OCI-M2 (cell line): Measurements from ENCODE around the gene CNGA1.

ENCODE experiments used
- DNase-seq: peaks from one replicate; lab custom pipeline; 2025; ENCODE audit not compliant: unreplicated experiment; lab: John Stamatoyannopoulos, UW

CNGA1 gene

DNA sequence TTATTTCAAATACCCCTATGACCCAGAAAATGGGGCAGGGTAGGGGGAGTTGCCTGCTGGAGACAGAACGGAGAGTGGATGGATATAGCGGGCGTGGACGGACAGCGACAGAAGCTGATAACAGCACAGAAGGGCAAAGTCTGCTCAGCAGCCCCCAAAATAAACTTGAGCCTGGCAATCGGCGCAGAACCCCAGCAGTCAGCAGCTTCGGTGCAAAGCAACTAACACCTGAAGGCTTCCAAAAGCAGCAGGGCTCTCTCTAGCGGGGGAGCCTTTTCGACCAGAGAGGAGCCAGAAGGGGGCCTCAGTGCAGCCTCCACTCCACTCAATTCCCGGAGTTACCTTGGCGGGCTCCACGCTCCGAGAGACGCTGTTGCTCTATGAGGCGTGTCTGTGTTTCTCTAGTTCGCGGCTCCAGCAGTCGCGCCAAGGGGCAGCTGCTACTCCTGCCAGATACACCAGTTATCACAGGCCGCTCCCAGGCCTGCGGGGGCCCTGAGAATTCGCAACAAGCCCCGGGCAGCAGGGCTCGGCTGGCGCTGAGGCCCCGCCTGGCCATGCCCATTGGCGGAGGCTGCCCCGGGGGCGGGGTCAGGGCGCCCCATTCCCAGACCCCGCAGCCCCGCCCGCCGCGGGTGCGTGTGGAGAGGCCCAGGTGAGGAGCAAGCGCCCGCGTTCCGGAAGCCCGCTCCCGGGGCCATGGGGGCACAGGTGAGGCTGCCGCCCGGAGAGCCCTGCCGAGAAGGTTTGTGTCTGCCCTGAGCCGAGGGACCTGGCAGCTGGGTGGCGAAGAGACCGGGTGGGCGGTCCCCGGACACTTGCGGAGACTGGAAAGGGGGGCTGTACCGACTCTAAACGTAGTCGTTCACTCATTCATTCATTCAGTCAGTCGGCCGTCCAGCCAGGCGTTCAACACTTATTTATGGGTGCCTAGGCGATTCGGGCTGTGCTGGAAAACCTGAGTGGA is at the start of gene CNGA1, which contains the start of gene NIPAL1:
CNGA1 (minus strand) TSS at position 541 of the 967 bp plus-strand sequence. CDS start 63,992 bp downstream, outside the sequence.
NIPAL1 (plus strand) TSS at position 632 of the 967 bp plus-strand sequence; CDS start at position 700, 68 bp downstream.
- DNase-seq = peak; percentile 24

DNA sequence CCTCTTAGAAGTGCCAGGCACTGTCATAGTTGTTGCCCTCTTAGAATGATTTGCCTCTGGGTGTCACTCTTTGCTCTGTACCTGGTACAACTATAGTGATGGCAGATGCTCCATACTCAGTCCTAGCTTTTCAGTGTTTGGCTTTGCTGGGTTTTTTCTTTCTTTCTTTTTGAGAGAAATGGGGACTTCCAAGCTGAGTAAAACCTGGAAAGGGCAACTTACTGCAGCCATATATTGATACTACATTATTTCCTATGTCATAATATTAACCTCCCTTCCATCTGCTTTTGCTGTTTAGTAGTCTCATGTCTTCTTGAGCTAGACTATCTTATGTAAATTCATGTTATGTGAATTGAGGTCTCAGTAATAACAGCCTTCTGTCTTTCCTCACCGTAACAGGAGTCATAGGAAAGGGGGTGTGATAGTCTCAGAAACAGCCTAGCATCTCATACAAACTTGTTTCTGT is 49.1 kb upstream of the CNGA1 start:
- DNase-seq = no peak

DNA sequence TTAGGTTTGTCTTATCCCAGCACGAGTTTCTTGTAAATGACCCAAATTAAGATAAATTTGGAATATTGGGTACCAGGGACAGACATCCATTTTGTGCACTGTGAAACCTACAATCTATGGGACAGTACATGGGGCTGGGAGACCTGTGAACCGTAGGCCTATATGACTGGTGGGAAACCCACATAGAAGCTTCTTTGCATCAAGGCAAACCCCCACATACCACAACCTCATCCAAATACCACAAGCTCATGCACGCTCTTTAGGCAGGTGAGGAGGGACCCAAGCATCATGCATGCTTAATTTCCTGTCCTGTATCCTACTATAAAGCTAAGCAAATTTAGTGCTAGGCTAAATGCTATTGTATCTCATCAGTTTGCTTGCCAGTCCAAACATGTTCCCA is 47.9 kb upstream of the CNGA1 start:
- DNase-seq = no peak

DNA sequence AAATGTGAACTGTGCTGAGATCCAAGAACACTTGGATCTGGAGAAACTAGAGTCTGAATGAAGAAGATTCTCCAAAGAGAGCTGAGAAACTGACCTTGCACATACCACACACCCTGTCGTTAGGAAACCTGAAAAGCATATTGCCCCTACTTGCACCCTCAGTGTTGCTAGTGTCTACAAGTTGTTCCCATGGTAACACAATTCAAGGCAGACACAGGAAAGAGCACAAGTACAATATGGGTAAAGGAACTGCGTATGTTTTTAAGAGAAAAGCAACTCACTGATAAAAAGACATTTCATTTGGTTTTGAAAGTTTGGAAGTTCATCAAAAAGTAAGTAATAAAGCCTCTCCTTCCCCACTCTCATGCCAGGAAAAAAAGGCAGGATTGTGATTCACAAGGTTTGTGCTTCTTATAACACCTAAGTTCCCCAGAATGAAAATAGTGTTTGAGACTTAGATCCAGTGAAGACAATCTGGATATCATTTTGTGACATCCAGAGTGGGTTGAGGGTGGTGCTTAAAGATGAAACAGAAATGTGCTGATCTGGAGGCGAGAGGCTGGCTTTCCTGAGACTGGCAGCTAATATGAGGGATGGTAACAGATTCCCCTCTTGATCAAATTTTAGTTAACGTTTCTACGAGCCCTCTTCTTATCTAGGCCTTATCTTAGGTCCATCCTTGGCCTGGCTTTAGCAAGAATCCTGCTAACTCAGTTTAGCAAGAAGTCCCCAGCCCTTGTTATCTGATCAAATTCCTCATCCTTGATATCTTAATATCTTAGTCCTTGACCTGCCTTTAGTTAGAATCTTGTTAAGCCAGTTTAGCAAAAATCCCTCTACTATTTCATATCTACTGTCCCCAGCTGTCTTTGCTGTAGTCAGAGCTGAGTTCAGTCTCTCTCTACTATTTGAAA is 42.4 kb upstream of the CNGA1 start:
- no peak for DNase-seq

DNA sequence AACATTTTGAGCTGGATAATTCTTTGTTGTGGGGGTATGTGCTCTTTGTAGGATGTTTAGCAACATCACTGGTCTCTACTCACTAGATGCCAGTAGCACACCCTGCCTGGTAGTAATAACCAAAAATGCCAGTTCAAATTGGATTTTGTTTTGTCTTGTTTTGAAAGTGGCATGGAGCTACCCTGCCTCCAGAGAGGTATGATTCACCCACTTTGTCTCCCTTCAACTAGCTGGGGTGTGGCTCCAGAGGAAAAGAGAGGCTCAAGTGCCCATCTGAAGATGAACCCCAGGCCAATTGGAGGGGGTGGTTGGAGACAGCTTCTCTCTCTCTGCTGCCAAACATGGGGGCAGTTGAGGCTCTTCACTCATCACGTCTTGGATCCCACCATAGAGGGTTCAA is 34.6 kb upstream of the CNGA1 start:
- no peak for DNase-seq

DNA sequence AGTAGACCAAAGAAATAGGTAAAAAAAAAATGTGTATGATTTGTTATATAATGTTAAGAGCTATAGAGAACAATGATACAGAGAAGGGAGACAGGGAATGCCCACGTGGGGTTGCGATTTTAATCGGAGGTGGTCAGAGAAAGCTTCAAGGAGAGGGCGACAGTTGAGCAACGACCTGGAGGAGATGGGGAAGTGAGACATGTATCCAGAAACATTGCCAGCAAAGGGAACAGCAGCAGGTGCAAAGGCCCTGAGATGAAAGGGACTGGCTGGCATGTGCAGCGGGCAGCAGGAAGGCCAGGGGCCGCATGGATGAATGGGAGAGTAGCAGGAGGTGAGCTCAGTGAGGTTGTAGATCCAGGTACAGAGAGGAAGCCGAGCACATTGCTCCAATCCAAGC is 33.0 kb upstream of the CNGA1 start:
- DNase-seq = no peak

DNA sequence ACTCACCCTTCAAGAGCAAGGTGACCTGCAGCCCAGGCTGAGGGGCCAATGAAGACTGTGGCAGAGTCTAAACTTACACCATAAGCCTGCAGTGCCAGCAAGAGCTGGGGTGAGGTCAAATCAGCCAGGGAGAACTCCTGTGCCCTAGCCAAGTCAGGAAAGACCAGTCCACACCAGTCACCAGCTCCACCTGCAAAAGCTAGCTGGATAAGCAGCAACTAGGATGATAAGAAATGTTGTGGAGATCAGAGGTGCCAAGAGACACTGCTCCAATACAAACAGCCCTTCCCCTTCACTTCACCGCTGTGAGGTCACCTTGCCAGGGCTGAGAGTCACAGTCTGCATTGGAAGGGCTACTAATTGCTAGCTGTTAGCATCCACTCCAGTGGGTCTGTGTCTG is 31.4 kb upstream of the CNGA1 start:
- peak; percentile 16 for DNase-seq

DNA sequence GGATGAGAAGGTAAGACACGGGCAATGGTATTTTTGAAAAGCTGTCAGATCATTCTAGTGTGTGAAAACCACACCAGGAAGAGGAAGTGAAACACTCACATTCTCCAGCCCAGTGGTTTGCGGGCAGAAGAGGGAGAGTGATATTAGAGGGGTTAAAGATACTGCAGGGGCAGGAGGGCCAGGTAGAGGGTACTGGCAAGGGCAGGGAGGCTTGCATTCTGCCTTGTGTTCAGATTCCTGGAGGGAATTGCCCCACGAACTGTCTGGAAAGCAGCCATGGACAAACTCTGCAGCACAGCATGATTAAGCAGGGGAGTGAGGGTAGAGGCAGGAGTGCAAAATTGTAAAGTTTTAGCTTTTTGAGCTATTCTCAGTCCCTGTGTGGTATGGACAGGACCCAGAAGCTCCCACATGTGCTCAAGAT is 31.0 kb upstream of the CNGA1 start:
- no peak for DNase-seq

DNA sequence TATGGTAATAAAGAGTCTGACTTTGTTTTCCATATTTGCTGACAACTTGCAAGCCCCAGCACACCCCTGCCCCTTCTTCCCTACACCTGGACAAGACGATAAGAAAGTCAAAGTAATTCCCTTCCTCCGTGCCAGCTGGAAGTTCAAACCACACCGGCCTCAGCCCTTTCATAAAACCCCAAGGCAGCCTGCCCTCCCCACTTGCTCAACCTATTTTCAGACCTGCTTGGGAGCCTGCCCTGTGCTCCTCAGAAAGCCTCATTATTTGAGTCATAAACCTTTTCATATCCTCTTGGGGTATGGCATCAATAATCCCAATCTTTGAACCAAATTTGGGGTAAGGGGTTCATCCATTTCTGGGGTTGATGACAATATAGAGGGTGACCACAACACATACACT is 29.6 kb upstream of the CNGA1 start:
- DNase-seq = no peak

DNA sequence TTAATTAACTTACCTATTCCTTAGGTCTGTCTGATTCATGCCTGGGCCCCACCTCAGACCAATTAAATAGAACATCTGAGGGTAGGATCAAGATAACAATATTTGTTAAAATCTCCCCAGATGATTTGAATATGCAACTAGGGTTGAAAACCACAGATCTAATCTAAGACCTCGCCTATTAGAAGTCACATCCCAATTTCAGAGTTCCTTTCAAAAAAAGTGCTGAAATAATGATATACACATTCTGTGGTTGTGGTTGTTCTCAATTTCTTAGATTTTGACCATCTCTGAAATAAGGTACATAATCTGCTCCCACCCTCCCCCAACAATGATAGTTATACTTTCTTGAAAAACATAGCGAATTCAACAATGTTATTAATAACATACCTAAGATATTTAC is 27.8 kb upstream of the CNGA1 start:
- no peak for DNase-seq

DNA sequence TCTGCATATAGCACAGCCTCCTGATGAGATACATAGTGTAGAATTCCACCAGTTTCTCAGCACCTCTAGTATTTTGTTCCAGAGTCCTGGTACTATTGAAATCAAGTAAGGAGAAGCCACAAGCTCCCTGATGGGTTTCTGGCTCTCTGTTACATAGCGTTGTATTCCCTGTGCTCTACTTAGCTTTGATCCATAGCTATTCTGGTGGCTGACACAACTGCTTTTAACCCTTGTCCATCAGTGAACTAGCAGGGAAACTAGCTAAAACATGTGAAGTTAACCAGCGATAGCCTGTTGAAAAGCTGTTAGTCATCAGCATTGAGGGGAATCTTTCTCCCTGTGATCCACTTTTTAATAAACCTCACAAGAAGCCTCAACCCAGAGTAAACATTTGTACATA is 27.0 kb upstream of the CNGA1 start:
- no peak for DNase-seq

DNA sequence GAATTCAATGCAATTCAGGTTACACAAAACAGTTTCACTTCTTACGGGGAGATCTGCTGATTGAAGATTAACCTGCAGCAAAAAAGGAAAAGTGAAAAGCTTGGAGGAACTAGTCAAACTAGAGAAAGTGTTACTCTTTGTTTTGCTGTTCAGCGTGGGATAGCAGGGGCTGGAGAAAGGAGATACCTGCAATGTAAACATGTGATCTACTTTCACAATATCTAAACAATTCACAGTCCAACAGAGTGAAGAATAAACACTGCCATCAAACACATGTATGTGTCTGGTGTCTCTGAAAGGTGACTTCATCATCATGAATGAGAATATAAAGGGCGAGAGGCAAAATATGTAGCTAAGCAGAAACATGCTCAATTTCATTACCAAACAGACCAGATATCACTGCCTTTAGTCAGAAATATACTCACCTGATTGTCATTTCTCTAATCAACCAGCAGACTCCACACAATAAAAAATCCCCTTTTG is 26.5 kb upstream of the CNGA1 start:
- no peak for DNase-seq

DNA sequence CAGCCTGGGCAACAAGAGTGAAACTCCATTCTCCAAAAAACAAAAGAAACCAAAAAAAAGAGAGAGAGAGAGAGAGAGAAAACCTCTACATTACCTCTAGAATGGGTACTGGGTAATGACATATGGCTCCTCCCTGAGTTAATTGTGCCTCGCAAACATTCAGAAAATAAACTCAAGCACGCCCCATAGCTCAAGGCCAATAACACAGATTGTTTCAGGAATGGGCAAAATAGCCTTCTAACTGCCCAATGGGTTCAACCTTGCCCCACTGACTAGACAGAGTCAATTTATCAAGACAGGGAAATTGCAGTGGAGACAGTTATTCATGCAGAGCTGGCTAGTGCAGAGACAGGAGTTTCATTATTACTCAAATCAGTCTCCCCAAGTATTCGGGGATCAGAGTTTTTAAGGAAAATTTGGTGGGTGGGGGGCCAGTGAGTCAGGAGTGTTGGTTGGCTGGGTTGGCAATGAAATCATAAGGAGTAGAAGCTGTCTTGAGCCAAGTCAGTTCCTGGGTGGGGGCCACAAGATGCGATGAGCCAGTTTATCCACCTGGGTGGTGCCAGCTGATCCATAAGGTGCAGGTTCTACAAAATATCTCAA is 25.2 kb upstream of the CNGA1 start:
- no peak for DNase-seq

DNA sequence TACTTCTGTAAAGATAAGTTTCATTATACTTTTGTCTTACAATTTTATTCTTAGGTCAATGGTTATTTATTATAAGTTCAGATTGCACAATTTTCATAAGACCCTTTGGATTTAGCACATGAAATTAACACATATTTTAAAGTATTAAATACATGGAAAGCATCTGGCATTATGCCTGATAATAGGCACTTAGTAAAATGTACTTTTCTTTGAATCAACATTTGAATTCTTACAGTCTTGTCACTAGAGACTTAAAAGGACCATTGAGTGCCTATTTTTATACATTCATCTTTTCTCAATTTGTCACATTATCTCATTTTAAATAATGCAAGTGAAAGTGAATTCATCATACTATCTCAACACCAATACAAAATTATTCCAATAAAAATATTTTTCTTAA is 23.1 kb upstream of the CNGA1 start:
- no peak for DNase-seq

DNA sequence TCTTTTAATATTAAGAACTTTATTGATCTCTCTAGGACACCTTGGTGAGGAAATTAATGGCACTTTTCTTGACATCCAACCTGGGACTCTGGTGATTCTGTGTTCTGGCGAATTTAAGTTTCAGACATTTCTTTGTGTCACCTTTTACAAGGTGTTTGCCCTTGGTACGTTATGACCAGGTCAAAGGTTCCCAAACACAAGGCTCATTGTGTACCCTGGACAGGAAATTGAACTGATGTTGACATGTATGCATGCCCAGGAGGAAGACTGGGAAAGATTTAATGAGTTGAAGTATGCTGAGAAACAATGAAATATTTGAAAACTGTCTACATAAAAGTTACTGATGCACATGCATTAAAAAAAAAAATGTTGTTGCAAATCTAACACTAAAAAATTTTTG is 22.2 kb upstream of the CNGA1 start:
- DNase-seq = no peak

DNA sequence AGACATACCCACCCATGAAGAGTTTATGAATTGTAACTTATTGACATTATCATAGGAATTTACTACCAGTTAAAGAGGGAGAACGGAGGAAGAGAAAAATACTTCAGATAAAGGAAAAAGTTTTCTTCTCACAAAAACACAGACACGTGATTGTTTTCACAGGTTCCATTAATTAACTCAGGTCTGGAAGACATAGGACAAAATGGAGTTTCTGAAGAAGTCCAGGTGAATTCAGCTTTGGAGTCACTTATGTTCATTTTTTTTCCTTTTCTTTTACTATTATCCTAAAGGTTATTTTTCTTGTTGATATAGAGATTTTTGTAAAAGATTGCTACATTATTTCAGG is 20.6 kb upstream of the CNGA1 start:
- DNase-seq = no peak

DNA sequence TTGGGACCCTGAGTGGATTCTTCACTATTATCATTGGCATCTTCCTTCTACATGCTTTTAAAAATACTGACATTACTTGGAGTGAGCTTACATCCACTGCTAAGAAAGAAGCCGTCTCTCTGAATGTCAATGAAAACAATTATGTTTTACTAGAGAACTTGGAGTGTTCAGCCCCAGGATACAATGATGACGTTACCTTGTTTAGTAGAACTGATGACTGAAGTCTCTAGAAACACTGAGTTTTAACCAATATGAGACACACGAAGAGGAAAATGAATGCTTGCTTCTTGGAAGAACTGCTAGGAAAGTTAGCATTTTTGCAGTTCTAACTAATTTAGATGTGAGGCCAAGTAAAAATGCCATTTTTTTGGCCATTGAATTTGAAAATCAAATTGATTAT is 19.5 kb upstream of the CNGA1 start:
- no peak for DNase-seq

DNA sequence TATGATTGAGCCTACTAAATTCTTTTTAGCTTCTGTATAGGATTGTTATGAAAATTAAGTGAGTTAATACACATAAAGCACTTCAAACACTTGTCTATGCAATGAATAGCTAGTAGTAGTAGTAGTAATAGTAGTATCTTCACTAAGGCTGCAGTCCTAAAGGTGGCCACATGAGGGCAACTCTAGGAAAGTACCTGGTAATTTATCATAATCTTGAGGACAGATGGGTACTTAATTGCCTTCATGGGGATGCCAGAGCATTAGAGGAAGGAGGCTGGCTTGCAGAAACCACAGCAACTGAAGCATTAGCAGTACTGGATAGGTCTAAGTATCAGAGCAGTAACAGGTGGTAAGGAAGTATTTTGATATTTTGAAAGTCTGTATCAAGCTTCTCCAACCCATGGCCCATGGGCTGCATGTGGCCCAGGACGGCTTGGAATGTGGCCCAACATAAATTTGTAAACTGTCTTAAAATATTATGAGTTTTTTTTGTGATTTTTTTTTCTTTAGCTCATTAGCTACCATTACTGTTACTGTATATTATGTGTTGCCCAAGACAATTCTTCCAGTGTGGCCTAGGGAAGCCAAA is 17.4 kb upstream of the CNGA1 start:
- DNase-seq = no peak

DNA sequence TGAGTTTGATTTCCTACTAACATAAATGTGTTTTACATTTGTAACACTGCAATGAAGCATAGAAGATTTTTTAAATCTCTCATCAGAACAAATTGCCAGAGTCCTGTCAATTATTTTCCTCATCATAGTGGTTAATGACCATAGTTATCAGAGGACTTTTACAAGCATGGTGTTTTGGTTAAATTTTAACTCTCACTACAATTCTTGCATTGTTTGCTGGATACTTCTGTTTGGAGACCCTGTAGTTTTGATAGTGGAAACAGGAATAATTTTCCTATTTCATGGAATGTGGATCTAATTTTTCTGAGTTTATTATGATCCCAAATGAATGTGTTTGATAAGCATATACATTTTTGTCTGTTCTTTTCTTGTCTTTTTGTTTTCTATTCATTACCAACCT is 16.9 kb upstream of the CNGA1 start:
- DNase-seq = no peak

DNA sequence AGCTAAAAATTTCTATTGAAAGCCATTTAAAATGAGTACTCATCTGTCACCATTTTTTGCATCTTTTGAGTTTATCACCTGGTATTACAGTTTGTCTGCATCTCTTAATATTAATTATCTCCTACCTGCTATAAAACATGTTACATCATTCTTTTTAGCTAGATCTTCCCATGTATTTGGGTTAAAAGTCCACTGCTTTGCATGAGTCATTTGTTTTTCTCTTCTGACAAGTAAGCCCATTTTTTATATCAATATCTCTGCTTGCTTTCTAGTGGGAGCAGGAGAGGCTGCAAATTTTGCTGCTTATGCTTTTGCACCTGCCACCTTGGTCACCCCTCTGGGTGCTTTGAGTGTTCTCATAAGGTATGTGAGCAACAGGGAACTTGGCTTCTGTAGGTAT is 16.2 kb upstream of the CNGA1 start:
- no peak for DNase-seq
